H9 (cell line): Measurements from ENCODE around the gene PFKP. TPM values are rescaled to one million over a fixed set of nuclear protein-coding genes. Genes with fewer than 3 reads are reported as not detected.

Source experiments
- DNase-seq: peaks from one replicate; pipeline ENCODE4 v3.0.0-alpha.2; 2017
- H2AFZ ChIP-seq: one replicate; pipeline ENCODE4 v1.6.1; 2013; ENCODE audit warnings: mild to moderate bottlenecking, low read length, control low read depth, moderate library complexity
- H2AK5ac ChIP-seq: 2 replicates; pipeline ENCODE4 v1.6.1; 2013; ENCODE audit warnings: low read length, control low read depth, mixed read lengths; ENCODE audit not compliant: insufficient read length
- H2BK120ac ChIP-seq: one replicate; pipeline ENCODE4 v1.6.1; 2013; ENCODE audit warnings: low read depth, mild to moderate bottlenecking, low read length, control low read depth, inconsistent platforms; ENCODE audit not compliant: poor library complexity, severe bottlenecking
- H2BK12ac ChIP-seq: 2 replicates; pipeline ENCODE4 v1.6.1; 2013; ENCODE audit warnings: low read length, control low read depth, mixed read lengths, low read depth; ENCODE audit not compliant: insufficient read length
- H2BK15ac ChIP-seq: 2 replicates; pipeline ENCODE4 v1.6.1; 2013; ENCODE audit warnings: low read depth, low read length, control low read depth
- H2BK20ac ChIP-seq: one replicate; pipeline ENCODE4 v1.6.1; 2013; ENCODE audit warnings: low read depth, mild to moderate bottlenecking, low read length, control low read depth, inconsistent platforms; ENCODE audit not compliant: poor library complexity, severe bottlenecking
- H2BK5ac ChIP-seq: 2 replicates; pipeline ENCODE4 v1.6.1; 2013; ENCODE audit warnings: low read length, control low read depth, mixed read lengths; ENCODE audit not compliant: insufficient read length
- H3K14ac ChIP-seq: 2 replicates; pipeline ENCODE4 v1.6.1; 2013; ENCODE audit warnings: low read length, control low read depth; ENCODE audit not compliant: insufficient read depth
- H3K18ac ChIP-seq: 2 replicates; pipeline ENCODE4 v1.6.1; 2013; ENCODE audit warnings: low read depth, mild to moderate bottlenecking, mixed read lengths, low read length, control low read depth; ENCODE audit not compliant: insufficient read length
- H3K23ac ChIP-seq: 2 replicates; pipeline ENCODE4 v1.6.1; 2013; ENCODE audit warnings: low read length, control low read depth, mixed read lengths, low read depth; ENCODE audit not compliant: insufficient read length
- H3K23me2 ChIP-seq: 2 replicates; pipeline ENCODE4 v1.6.1; 2013; ENCODE audit warnings: low read depth, mild to moderate bottlenecking, mixed read lengths, low read length, control low read depth; ENCODE audit not compliant: insufficient read length, poor library complexity, severe bottlenecking
- H3K27ac ChIP-seq: 2 replicates; pipeline ENCODE4 v1.5.1; 2013; ENCODE audit warnings: low read length, control low read depth, mixed read lengths, low read depth; ENCODE audit not compliant: insufficient read length
- H3K27me3 ChIP-seq: 2 replicates; pipeline ENCODE4 v1.6.1; 2013; ENCODE audit warnings: low read length, control low read depth, inconsistent platforms; ENCODE audit not compliant: insufficient read depth
- H3K4ac ChIP-seq: 2 replicates; pipeline ENCODE4 v1.6.1; 2013; ENCODE audit warnings: low read depth, mild to moderate bottlenecking, control low read depth, inconsistent platforms, low read length, moderate library complexity
- H3K4me1 ChIP-seq: 2 replicates; pipeline ENCODE4 v1.6.1; 2013; ENCODE audit warnings: low read length, control low read depth, inconsistent platforms; ENCODE audit not compliant: insufficient read depth
- H3K4me2 ChIP-seq: 2 replicates; pipeline ENCODE4 v1.6.1; 2013; ENCODE audit warnings: low read length, control low read depth, mixed read lengths; ENCODE audit not compliant: insufficient read length, insufficient read depth
- H3K56ac ChIP-seq: 2 replicates; pipeline ENCODE4 v1.6.1; 2013; ENCODE audit warnings: low read depth, mild to moderate bottlenecking, mixed read lengths, low read length, control low read depth; ENCODE audit not compliant: insufficient read length
- H3K79me1 ChIP-seq: 2 replicates; pipeline ENCODE4 v1.6.1; 2013; ENCODE audit warnings: low read depth, mild to moderate bottlenecking, moderate library complexity, low read length, control low read depth, inconsistent platforms; ENCODE audit not compliant: insufficient read depth, poor library complexity, severe bottlenecking
- H3K79me2 ChIP-seq: 2 replicates; pipeline ENCODE4 v1.6.1; 2013; ENCODE audit warnings: low read length, control low read depth, inconsistent platforms; ENCODE audit not compliant: insufficient read depth
- H3K9ac ChIP-seq: 2 replicates; pipeline ENCODE4 v1.6.1; 2013; ENCODE audit warnings: low read length, control low read depth, mixed read lengths; ENCODE audit not compliant: insufficient read length; ENCODE audit errors: extremely low read depth
- H3K9me3 ChIP-seq: one replicate; pipeline ENCODE4 v1.6.1; 2013; ENCODE audit warnings: low read depth, low read length, inconsistent platforms; ENCODE audit not compliant: control insufficient read depth
- H3T11ph ChIP-seq: one replicate; pipeline ENCODE4 v1.6.1; 2013; ENCODE audit warnings: mild to moderate bottlenecking, low read length, control low read depth, inconsistent platforms
- H4K20me1 ChIP-seq: one replicate; pipeline ENCODE4 v1.6.1; 2013; ENCODE audit not compliant: control insufficient read depth, insufficient read length, insufficient read depth
- H4K5ac ChIP-seq: 2 replicates; pipeline ENCODE4 v1.6.1; 2013; ENCODE audit warnings: low read depth, mild to moderate bottlenecking, mixed read lengths, low read length, control low read depth; ENCODE audit not compliant: insufficient read length
- H4K8ac ChIP-seq: replicated peaks from 2 replicates; pipeline ENCODE4 v1.6.1; 2013; ENCODE audit warnings: low read length, control low read depth, mixed read lengths, low read depth; ENCODE audit not compliant: insufficient read length
- H4K91ac ChIP-seq: 2 replicates; pipeline ENCODE4 v1.6.1; 2013; ENCODE audit warnings: low read depth, mild to moderate bottlenecking, moderate library complexity, mixed read lengths, low read length, control low read depth; ENCODE audit not compliant: insufficient read length
- H3K27ac Mint-ChIP-seq, 3 experiments: 2 replicates in 2 of 3; 3 replicates in 1 of 3; pipeline ENCODE4 v1.8.0; 2020 to 2021; ENCODE audit warnings: mixed read lengths in 3 of 3, mild to moderate bottlenecking in 1 of 3, moderate library complexity in 1 of 3
- H3K27me3 Mint-ChIP-seq: 2 replicates; pipeline ENCODE4 v1.8.0; 2021; ENCODE audit warnings: low read depth, mild to moderate bottlenecking, moderate library complexity, mixed read lengths
- H3K36me3 Mint-ChIP-seq, 3 experiments: 2 replicates in 2 of 3; 3 replicates in 1 of 3; pipeline ENCODE4 v1.8.0; 2020 to 2021; ENCODE audit warnings: low read depth in 3 of 3, mixed read lengths in 3 of 3; ENCODE audit not compliant: insufficient read depth in 1 of 3
- H3K4me1 Mint-ChIP-seq, 2 experiments: 2 replicates each; pipeline ENCODE4 v1.8.0; 2020; ENCODE audit warnings: mixed read lengths in 2 of 2
- H3K4me3 Mint-ChIP-seq, 2 experiments: 2 replicates in 1 of 2; 3 replicates in 1 of 2; pipeline ENCODE4 v1.8.0; 2020 to 2021; ENCODE audit warnings: mild to moderate bottlenecking in 2 of 2, mixed read lengths in 2 of 2, moderate library complexity in 1 of 2
- H3K9me3 Mint-ChIP-seq, 2 experiments: 2 replicates in 1 of 2; 3 replicates in 1 of 2; pipeline ENCODE4 v1.8.0; 2020; ENCODE audit warnings: mild to moderate bottlenecking in 2 of 2, mixed read lengths in 2 of 2, moderate library complexity in 1 of 2
- WGBS: extraction: QIAGEN DNeasy Blood & Tissue Kit; methylation state at CpG from one replicate; pipeline ENCODE4 v1.1.7; 2013; ENCODE audit warnings: missing lambda C conversion rate, low lambda C conversion rate, mixed read lengths; ENCODE audit not compliant: insufficient read length; ENCODE audit errors: extremely low coverage; 5-methylcytosine and 5-hydroxymethylcytosine counted together
- total RNA-seq: library from RNA; stranded (reverse); gene quantifications from 2 replicates; pipeline ENCODE4 v1.2.1, GENCODE V29; 2021
- TF ChIP-seq, protein P1 (sequence below): fragments of 200-600 bp; sonication (generic); conservative IDR thresholded peaks from 3 replicates; pipeline ENCODE4 v1.8.0; 2021; ENCODE audit warnings: antibody characterized with exemption, mild to moderate bottlenecking

PFKP gene
- total RNA-seq, 1 experiment from 2014 or later = 145 TPM

DNA sequence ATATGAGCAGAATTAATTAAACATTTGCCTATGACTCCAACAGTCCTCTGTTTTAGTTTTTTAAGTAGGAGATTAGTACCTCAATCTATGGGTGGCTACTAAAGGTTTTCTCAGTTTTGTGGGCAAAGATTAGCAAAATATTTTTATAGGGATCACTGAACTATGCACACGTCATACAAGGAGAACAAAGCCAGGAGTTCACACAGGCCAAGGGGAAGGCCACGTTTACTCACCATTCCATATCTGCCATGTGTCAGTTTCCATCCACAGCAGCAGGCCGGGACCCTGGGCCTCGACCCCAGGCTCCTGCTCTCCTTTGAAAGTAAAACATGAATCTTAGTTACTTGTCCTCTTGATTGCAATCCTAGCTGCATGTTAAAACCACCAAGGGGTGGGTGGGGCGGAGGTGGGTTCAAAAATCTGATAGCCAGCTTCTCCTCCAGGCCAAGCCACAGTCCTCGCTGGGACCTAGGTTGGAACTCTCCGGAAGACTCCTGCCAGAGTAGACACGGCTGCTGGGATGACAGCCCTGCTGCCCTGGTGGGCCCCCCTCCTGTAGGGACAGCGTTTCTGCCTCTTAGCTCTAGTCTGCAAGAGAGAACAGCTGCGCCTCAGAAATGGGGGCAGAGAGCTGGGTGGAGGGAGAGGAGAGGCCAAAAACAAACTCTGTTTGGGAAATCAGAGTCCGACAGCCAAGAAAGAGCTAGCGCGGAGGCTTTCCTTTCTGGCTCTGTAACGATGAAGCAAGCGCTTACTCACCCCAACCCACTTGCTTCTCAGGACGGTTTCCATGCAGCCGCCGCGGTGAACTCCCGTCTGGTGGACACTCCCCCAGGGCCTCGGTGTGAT is 69.6 kb downstream of the PFKP start:
- Histone ChIP-seq H3K27ac (no peak overlapping the region), H3K56ac (no peak overlapping the region), H3K4me2 (no peak overlapping the region), H3K23ac (no peak overlapping the region), H2BK120ac (no peak overlapping the region), H4K91ac (no peak overlapping the region), H3K9me3 (no peaks in the 10 kb centered on the region), H3K4me1 (no peaks in the 10 kb centered on the region), H4K20me1 (no peaks in the 10 kb centered on the region), H3K79me2 (no peaks in the 10 kb centered on the region), H3K18ac (no peak overlapping the region), H2BK20ac (no peak overlapping the region), H2BK5ac (no peak overlapping the region), H3K4ac (no peak overlapping the region), H3K23me2 (no peaks in the 10 kb centered on the region), H2BK15ac (no peak overlapping the region), H4K5ac (no peak overlapping the region), H3K14ac (no peak overlapping the region; the same call in 1 of the 2 replicates), H3K27me3 (no peaks in the 10 kb centered on the region), H2AFZ (no peak overlapping the region), H4K8ac (no peak overlapping the region), H2BK12ac (no peak overlapping the region), H3T11ph (no peak overlapping the region), H2AK5ac (no peak overlapping the region), H3K9ac (no peak overlapping the region), H3K79me1 (no peaks in the 10 kb centered on the region)
- Mint-ChIP-seq H3K36me3 (peaks cover 30 to 96% (median 93%) of the 10 kb centered on the region in 3 experiments; a peak in 6 of 7 replicates), H3K4me3 (no peak overlapping the region), H3K27me3 (no peaks in the 10 kb centered on the region), H3K9me3 (no peaks in the 10 kb centered on the region), H3K4me1 (no peaks in the 10 kb centered on the region), H3K27ac (no peak overlapping the region)
- TF ChIP-seq, protein P1, sequence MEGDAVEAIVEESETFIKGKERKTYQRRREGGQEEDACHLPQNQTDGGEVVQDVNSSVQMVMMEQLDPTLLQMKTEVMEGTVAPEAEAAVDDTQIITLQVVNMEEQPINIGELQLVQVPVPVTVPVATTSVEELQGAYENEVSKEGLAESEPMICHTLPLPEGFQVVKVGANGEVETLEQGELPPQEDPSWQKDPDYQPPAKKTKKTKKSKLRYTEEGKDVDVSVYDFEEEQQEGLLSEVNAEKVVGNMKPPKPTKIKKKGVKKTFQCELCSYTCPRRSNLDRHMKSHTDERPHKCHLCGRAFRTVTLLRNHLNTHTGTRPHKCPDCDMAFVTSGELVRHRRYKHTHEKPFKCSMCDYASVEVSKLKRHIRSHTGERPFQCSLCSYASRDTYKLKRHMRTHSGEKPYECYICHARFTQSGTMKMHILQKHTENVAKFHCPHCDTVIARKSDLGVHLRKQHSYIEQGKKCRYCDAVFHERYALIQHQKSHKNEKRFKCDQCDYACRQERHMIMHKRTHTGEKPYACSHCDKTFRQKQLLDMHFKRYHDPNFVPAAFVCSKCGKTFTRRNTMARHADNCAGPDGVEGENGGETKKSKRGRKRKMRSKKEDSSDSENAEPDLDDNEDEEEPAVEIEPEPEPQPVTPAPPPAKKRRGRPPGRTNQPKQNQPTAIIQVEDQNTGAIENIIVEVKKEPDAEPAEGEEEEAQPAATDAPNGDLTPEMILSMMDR = no peak
- no CpG with 5 or more reads among the region's 21 CpGs for WGBS
- DNase-seq = no peak
